NCI-H748 treated with DMSO at 0.1 percent for 48 hours (cell line): Measurements from ENCODE around the gene PSMG3.
A peak's percentile ranks its signal among the peaks of the same experiment; 100 is the strongest.

Source experiments
- DNase-seq: peaks from one replicate; lab custom pipeline; 2025; lab: John Stamatoyannopoulos, UW

PSMG3 gene

GRCh38 chr7:1569833-1570632 is at the start of gene PSMG3:
PSMG3 (minus strand) TSS chr7:1570032; CDS start chr7:1569339, 693 bp downstream.
- DNase-seq, result peak; percentile 67

- DNase-seq, result no peak
These were observed 48.6 kb upstream of the PSMG3 start for GRCh38 chr7:1618475-1618874.

GRCh38 chr7:1617957-1618356 is 48.1 kb upstream of the PSMG3 start:
- no peak for DNase-seq

GRCh38 chr7:1616741-1617140 is 46.9 kb upstream of the PSMG3 start:
- no peak for DNase-seq

- DNase-seq, result no peak
These were observed 41.9 kb upstream of the PSMG3 start for GRCh38 chr7:1611708-1612241.

- DNase-seq, result no peak
These were observed 41.0 kb upstream of the PSMG3 start for GRCh38 chr7:1610678-1611302.

- DNase-seq, result no peak
These were observed 40.3 kb upstream of the PSMG3 start for GRCh38 chr7:1610013-1610677.

GRCh38 chr7:1609023-1609422 is 39.2 kb upstream of the PSMG3 start:
- DNase-seq, result no peak

GRCh38 chr7:1608318-1608717 is 38.5 kb upstream of the PSMG3 start:
- DNase-seq, result no peak

- DNase-seq, result no peak
These were observed 37.9 kb upstream of the PSMG3 start for GRCh38 chr7:1607696-1608095.

GRCh38 chr7:1607001-1607400 is 37.2 kb upstream of the PSMG3 start:
- DNase-seq, result no peak

- no peak for DNase-seq
These were observed 34.6 kb upstream of the PSMG3 start for GRCh38 chr7:1604383-1604782.

GRCh38 chr7:1603346-1604225 is 33.8 kb upstream of the PSMG3 start:
- DNase-seq, result no peak

- DNase-seq, result no peak
These were observed 32.6 kb upstream of the PSMG3 start for GRCh38 chr7:1602386-1602785.

- no peak for DNase-seq
These were observed 32.1 kb upstream of the PSMG3 start for GRCh38 chr7:1601956-1602355.

GRCh38 chr7:1599640-1600395 is 30.0 kb upstream of the PSMG3 start:
- no peak for DNase-seq

GRCh38 chr7:1598961-1599639 is 29.3 kb upstream of the PSMG3 start:
- DNase-seq, result no peak

- DNase-seq, result no peak
These were observed 28.5 kb upstream of the PSMG3 start for GRCh38 chr7:1598286-1598685.

GRCh38 chr7:1597791-1598190 is 28.0 kb upstream of the PSMG3 start:
- DNase-seq, result no peak

GRCh38 chr7:1597066-1597760 is 27.4 kb upstream of the PSMG3 start:
- DNase-seq, result no peak
